Caki2 (cell line): ENCODE measurements around the gene ERGIC1. TPM values are rescaled to one million over a fixed set of nuclear protein-coding genes. Genes with fewer than 3 reads are reported as not detected.
A peak's percentile ranks its signal among the peaks of the same experiment; 100 is the strongest.

Experiments
- DNase-seq: peaks from one replicate; pipeline ENCODE4 v3.0.0-alpha.2; 2015; ENCODE audit warnings: low read depth
- in situ Hi-C: cut with HindIII; loops from 2 replicates; pipeline ENCODE4 v1.10.0; 2016; ENCODE audit warnings: low sequenced_read_pairs, low pct_unique_long_range_greater_than_20kb, mixed read lengths
- total RNA-seq: library from RNA; depleted of rRNA; stranded (reverse); fragments of >200 nt; shearing (Covaris generic); gene quantifications from 2 replicates; pipeline ENCODE4 v1.2.3, GENCODE V29; 2014; ENCODE audit warnings: low replicate concordance

Gene ERGIC1
- total RNA-seq, 1 experiment from 2014 or later: 84.8 TPM

GRCh38 chr5:172939611-172940267 is 105.7 kb downstream of the ERGIC1 start:
- DNase-seq: no peak
- in situ Hi-C loops: no loop called here

- no peak for DNase-seq
- in situ Hi-C loops: no loop called here
These were observed 106.4 kb downstream of the ERGIC1 start for GRCh38 chr5:172940268-172941066.

GRCh38 chr5:172941067-172941516 is 107.0 kb downstream of the ERGIC1 start:
- in situ Hi-C loops: no loop called here
- no peak for DNase-seq

- in situ Hi-C loops: no loop called here
These were observed 108.5 kb downstream of the ERGIC1 start for GRCh38 chr5:172942556-172942955.

GRCh38 chr5:172943283-172943841 is 109.3 kb downstream of the ERGIC1 start:
- in situ Hi-C loops: no loop called here
- DNase-seq: peak; percentile 90

More at GRCh38 chr5:172942556-172942955, 108.5 kb downstream of the ERGIC1 start:
- no peak for DNase-seq

GRCh38 chr5:172943906-172944305 is 109.9 kb downstream of the ERGIC1 start:
- DNase-seq: peak; percentile 98

GRCh38 chr5:172944741-172945140 is 110.7 kb downstream of the ERGIC1 start:
- DNase-seq: peak; percentile 71

More at GRCh38 chr5:172943906-172944305, 109.9 kb downstream of the ERGIC1 start:
- in situ Hi-C loops: no loop called here

GRCh38 chr5:172945151-172945550 is 111.1 kb downstream of the ERGIC1 start:
- DNase-seq: no peak
- in situ Hi-C loops: no loop called here

More at GRCh38 chr5:172944741-172945140, 110.7 kb downstream of the ERGIC1 start:
- in situ Hi-C loops: no loop called here

GRCh38 chr5:172946146-172946545 is 112.1 kb downstream of the ERGIC1 start:
- in situ Hi-C loops: no loop called here
- no peak for DNase-seq

- in situ Hi-C loops: no loop called here
- DNase-seq: no peak
These were observed 115.4 kb downstream of the ERGIC1 start for GRCh38 chr5:172949426-172949825.

- no peak for DNase-seq
- in situ Hi-C loops: no loop called here
These were observed 116.3 kb downstream of the ERGIC1 start for GRCh38 chr5:172950176-172950965.

GRCh38 chr5:172951371-172952033 is 117.5 kb downstream of the ERGIC1 start:
- in situ Hi-C loops: no loop called here
- DNase-seq: no peak

- no peak for DNase-seq
- in situ Hi-C loops: no loop called here
These were observed 118.0 kb downstream of the ERGIC1 start for GRCh38 chr5:172952034-172952511.

GRCh38 chr5:172953776-172954675 is 120.0 kb downstream of the ERGIC1 start:
- no peak for DNase-seq
- in situ Hi-C loops: no loop called here

GRCh38 chr5:172954751-172955159 is 120.7 kb downstream of the ERGIC1 start:
- in situ Hi-C loops: no loop called here
- no peak for DNase-seq

- DNase-seq: no peak
- in situ Hi-C loops: no loop called here
These were observed 122.2 kb downstream of the ERGIC1 start for GRCh38 chr5:172956228-172956627.

GRCh38 chr5:172956936-172957335 is 122.9 kb downstream of the ERGIC1 start:
- no peak for DNase-seq
- in situ Hi-C loops: no loop called here
